HepG2 (cell line): ENCODE measurements around the gene SLC16A4. TPM values are rescaled to one million over a fixed set of nuclear protein-coding genes. Genes with fewer than 3 reads are reported as not detected.

ENCODE experiments used
- BRD4 ChIP-seq: sonication (generic); formaldehyde crosslinking; IDR thresholded peaks from 2 replicates; pipeline ENCODE4 v1.4.0; 2020; ENCODE audit warnings: missing genetic modification reagents
- DR1 ChIP-seq: sonication (generic); formaldehyde crosslinking; IDR thresholded peaks from 2 replicates; pipeline ENCODE4 v1.8.0; 2021; ENCODE audit warnings: mild to moderate bottlenecking, missing genetic modification reagents, inconsistent platforms
- HBP1 ChIP-seq: IDR thresholded peaks from 2 replicates; pipeline ENCODE4 v1.6.1; 2016; ENCODE audit warnings: low read depth, control low read depth
- MLLT10 ChIP-seq: sonication (generic); formaldehyde crosslinking; IDR thresholded peaks from 2 replicates; pipeline ENCODE4 v1.4.0; 2020; ENCODE audit warnings: missing genetic modification reagents
- MYC ChIP-seq: sonication (generic); formaldehyde crosslinking; IDR thresholded peaks from 2 replicates; pipeline ENCODE4 v1.9.0; 2021; ENCODE audit warnings: missing genetic modification reagents, borderline replicate concordance
- NCOA1 ChIP-seq: sonication (generic); formaldehyde crosslinking; IDR thresholded peaks from 2 replicates; pipeline ENCODE4 v1.9.0; 2021; ENCODE audit warnings: missing genetic modification reagents
- NCOR1 ChIP-seq: fragments of 200-600 bp; sonication (generic); IDR thresholded peaks from 2 replicates; pipeline ENCODE4 v1.7.0; 2017; ENCODE audit warnings: antibody characterized with exemption, low read length, borderline replicate concordance
- ONECUT2 ChIP-seq: sonication (generic); formaldehyde crosslinking; IDR thresholded peaks from 2 replicates; pipeline ENCODE4 v1.4.0; 2020; ENCODE audit warnings: missing genetic modification reagents
- PHF21A ChIP-seq: sonication (generic); formaldehyde crosslinking; IDR thresholded peaks from 2 replicates; pipeline ENCODE4 v1.5.0; 2020; ENCODE audit warnings: mild to moderate bottlenecking, missing genetic modification reagents
- PHF8 ChIP-seq: sonication (generic); formaldehyde crosslinking; IDR thresholded peaks from 2 replicates; pipeline ENCODE4 v1.5.0; 2020; ENCODE audit warnings: missing genetic modification reagents
- REPIN1 ChIP-seq: sonication (generic); formaldehyde crosslinking; IDR thresholded peaks from 2 replicates; pipeline ENCODE4 v1.8.0; 2022; ENCODE audit warnings: missing genetic modification reagents, low read depth, mild to moderate bottlenecking, borderline replicate concordance
- THAP11 ChIP-seq: IDR thresholded peaks from 2 replicates; pipeline ENCODE4 v1.6.1; 2016; ENCODE audit warnings: missing biosample characterization, missing genetic modification reagents
- XBP1 ChIP-seq: sonication (generic); formaldehyde crosslinking; IDR thresholded peaks from 2 replicates; pipeline ENCODE4 v1.5.0; 2020; ENCODE audit warnings: missing genetic modification reagents
- ZNF136 ChIP-seq: sonication (generic); formaldehyde crosslinking; IDR thresholded peaks from 2 replicates; pipeline ENCODE4 v1.8.1; 2022; ENCODE audit warnings: low read depth, mild to moderate bottlenecking, moderate library complexity, missing genetic modification reagents
- ZNF160 ChIP-seq: sonication (generic); formaldehyde crosslinking; IDR thresholded peaks from 2 replicates; pipeline ENCODE4 v1.8.0; 2022; ENCODE audit warnings: mild to moderate bottlenecking, inconsistent platforms, missing genetic modification reagents
- ZNF235 ChIP-seq: sonication (generic); formaldehyde crosslinking; IDR thresholded peaks from 2 replicates; pipeline ENCODE4 v1.8.1; 2023; ENCODE audit warnings: mild to moderate bottlenecking, missing genetic modification reagents, borderline replicate concordance
- ZNF329 ChIP-seq: sonication (generic); formaldehyde crosslinking; IDR thresholded peaks from 2 replicates; pipeline ENCODE4 v1.9.0; 2021; ENCODE audit warnings: low read depth, mild to moderate bottlenecking, missing genetic modification reagents
- ZNF333 ChIP-seq: sonication (generic); formaldehyde crosslinking; IDR thresholded peaks from 2 replicates; pipeline ENCODE4 v1.4.0; 2020; ENCODE audit warnings: mild to moderate bottlenecking, missing genetic modification reagents, borderline replicate concordance
- ZNF34 ChIP-seq: sonication (generic); formaldehyde crosslinking; IDR thresholded peaks from 2 replicates; pipeline ENCODE4 v1.4.0; 2020; ENCODE audit warnings: mild to moderate bottlenecking, missing genetic modification reagents, borderline replicate concordance
- ZNF354B ChIP-seq: sonication (generic); formaldehyde crosslinking; IDR thresholded peaks from 2 replicates; pipeline ENCODE4 v1.8.0; 2022; ENCODE audit warnings: mild to moderate bottlenecking, missing genetic modification reagents
- ZNF614 ChIP-seq: IDR thresholded peaks from 2 replicates; pipeline ENCODE4 v1.6.1; 2018; ENCODE audit warnings: missing biosample characterization, missing genetic modification reagents, inconsistent platforms, borderline replicate concordance
- ZXDC ChIP-seq: sonication (generic); formaldehyde crosslinking; IDR thresholded peaks from 2 replicates; pipeline ENCODE4 v1.5.0; 2020; ENCODE audit warnings: mild to moderate bottlenecking, missing genetic modification reagents
- polyA plus RNA-seq, 8 experiments: library from polyadenylated mRNA; depleted of rRNA in 3 of 8; stranded (reverse) in 7 of 8; unstranded in 1 of 8; fragments of >200 nt; fragmentation: Illumina TruSeq in 4 of 8; extraction: Trizol in 4 of 8; gene quantifications; 2 replicates each; pipeline versions ENCODE4 v1.2.1 to v1.2.3, GENCODE V29; 2011 to 2016; ENCODE audit warnings: low read depth in 4 of 8, missing spikeins in 1 of 8, mixed read lengths in 1 of 8; ENCODE audit not compliant: insufficient read depth in 1 of 8
- total RNA-seq, 5 experiments: library from RNA; depleted of rRNA; stranded (reverse); fragments of >200 nt; fragmentation: Illumina TruSeq; extraction: Trizol; gene quantifications; 2 replicates each; pipeline ENCODE4 v1.2.3, GENCODE V29; 2016; ENCODE audit warnings: low read depth in 1 of 5
- TF ChIP-seq, protein P1 (sequence below): sonication (generic); formaldehyde crosslinking; IDR thresholded peaks from 2 replicates; pipeline ENCODE4 v1.8.1; 2023; ENCODE audit warnings: mild to moderate bottlenecking, missing genetic modification reagents
- TF ChIP-seq, protein P2 (sequence below): sonication (generic); formaldehyde crosslinking; IDR thresholded peaks from 2 replicates; pipeline ENCODE4 v1.5.0; 2020; ENCODE audit warnings: missing genetic modification reagents

Gene SLC16A4
- total and polyA plus RNA-seq, 2 of the 13 experiments (the other 11 are each of a cell fraction or from before 2014, with no cell fraction given), result 1.1 to 1.5 TPM

DNA sequence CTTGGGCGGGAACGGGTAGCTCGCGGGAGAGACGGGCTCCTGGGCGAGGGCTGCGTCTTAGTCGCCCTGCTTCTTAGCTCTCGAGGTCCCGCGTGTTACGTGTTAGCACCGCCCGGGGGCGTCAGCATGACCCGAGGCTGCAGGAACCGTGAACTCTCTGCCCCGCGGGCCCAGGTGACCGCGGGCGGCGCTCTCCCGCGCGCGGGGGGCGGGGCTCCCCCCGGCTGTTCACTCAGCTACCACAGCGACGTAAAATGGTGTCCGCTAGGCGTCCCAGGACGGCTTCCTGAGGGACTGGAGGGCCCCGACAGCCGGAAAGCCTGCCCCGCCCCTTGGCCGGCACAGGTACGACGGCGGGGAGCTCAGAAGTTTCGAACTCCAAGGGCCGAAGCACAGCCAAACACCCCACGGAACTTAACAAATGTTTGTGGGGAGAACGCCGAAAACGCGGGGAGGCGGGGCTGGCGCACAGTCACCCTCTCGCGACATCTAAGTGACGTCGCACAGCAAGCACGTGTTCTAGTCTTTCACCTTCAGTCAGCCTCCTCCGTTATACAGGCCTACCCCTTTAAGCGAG, 52.4 kb downstream of the SLC16A4 start (continued):
- TF ChIP-seq, protein P1, sequence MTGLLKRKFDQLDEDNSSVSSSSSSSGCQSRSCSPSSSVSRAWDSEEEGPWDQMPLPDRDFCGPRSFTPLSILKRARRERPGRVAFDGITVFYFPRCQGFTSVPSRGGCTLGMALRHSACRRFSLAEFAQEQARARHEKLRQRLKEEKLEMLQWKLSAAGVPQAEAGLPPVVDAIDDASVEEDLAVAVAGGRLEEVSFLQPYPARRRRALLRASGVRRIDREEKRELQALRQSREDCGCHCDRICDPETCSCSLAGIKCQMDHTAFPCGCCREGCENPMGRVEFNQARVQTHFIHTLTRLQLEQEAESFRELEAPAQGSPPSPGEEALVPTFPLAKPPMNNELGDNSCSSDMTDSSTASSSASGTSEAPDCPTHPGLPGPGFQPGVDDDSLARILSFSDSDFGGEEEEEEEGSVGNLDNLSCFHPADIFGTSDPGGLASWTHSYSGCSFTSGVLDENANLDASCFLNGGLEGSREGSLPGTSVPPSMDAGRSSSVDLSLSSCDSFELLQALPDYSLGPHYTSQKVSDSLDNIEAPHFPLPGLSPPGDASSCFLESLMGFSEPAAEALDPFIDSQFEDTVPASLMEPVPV (CRISPR knock-in tag), result peak; percentile 76; the same call in 1 of the 2 replicates
- TF ChIP-seq NCOR1 (0 out of 2 replicates have a peak, but pooled peaks have one; percentile 68), ZNF34 (CRISPR knock-in tag) (0 out of 2 replicates have a peak, but pooled peaks have one; percentile 27), ZXDC (CRISPR knock-in tag) (peak; percentile 87), MYC (peak; percentile 95), XBP1 (peak; percentile 47; the same call in 1 of the 2 replicates), ZNF354B (CRISPR knock-in tag) (peak; percentile 84; the same call in 1 of the 2 replicates), NCOA1 (CRISPR knock-in tag) (0 out of 2 replicates have a peak, but pooled peaks have one; percentile 28), ZNF235 (CRISPR knock-in tag) (0 out of 2 replicates have a peak, but pooled peaks have one; percentile 84), ZNF333 (peak; percentile 48; the same call in 1 of the 2 replicates), MLLT10 (no peak), REPIN1 (CRISPR knock-in tag) (peak; percentile 66; the same call in 1 of the 2 replicates), PHF21A (CRISPR knock-in tag) (peak; percentile 80), PHF8 (peak; percentile 72), ZNF136 (CRISPR knock-in tag) (no peak), THAP11 (CRISPR knock-in tag) (peak; percentile 73), HBP1 (CRISPR knock-in tag) (peak; percentile 37; the same call in 1 of the 2 replicates), ZNF329 (CRISPR knock-in tag) (0 out of 2 replicates have a peak, but pooled peaks have one; percentile 37), ONECUT2 (no peak; the same call in 1 of the 2 replicates), ZNF160 (peak; percentile 70; the same call in 1 of the 2 replicates), DR1 (no peak; the same call in 1 of the 2 replicates), ZNF614 (peak; percentile 50; the same call in 1 of the 2 replicates), BRD4 (peak; percentile 28; the same call in 1 of the 2 replicates)
- TF ChIP-seq, protein P2, sequence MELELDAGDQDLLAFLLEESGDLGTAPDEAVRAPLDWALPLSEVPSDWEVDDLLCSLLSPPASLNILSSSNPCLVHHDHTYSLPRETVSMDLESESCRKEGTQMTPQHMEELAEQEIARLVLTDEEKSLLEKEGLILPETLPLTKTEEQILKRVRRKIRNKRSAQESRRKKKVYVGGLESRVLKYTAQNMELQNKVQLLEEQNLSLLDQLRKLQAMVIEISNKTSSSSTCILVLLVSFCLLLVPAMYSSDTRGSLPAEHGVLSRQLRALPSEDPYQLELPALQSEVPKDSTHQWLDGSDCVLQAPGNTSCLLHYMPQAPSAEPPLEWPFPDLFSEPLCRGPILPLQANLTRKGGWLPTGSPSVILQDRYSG (CRISPR knock-in tag), result no peak; the same call in 1 of the 2 replicates
